HUES64 (cell line): Measurements from ENCODE around the gene SLC22A17.

Experiments
- H3K27ac ChIP-seq: 2 replicates; pipeline ENCODE4 v1.7.0; 2013; ENCODE audit warnings: low read depth, low read length, inconsistent platforms
- H3K27me3 ChIP-seq: 2 replicates; pipeline ENCODE4 v1.6.1; 2013; ENCODE audit warnings: mild to moderate bottlenecking, low read length; ENCODE audit not compliant: insufficient read depth
- H3K36me3 ChIP-seq: 2 replicates; pipeline ENCODE4 v1.6.1; 2013; ENCODE audit warnings: mild to moderate bottlenecking, low read length; ENCODE audit not compliant: insufficient read depth
- H3K4me1 ChIP-seq: 2 replicates; pipeline ENCODE4 v1.6.1; 2013; ENCODE audit warnings: mild to moderate bottlenecking, low read length, moderate library complexity; ENCODE audit not compliant: insufficient read depth
- H3K4me3 ChIP-seq: 2 replicates; pipeline ENCODE4 v1.5.1; 2013; ENCODE audit warnings: mild to moderate bottlenecking, low read length, moderate library complexity
- H3K9ac ChIP-seq: 2 replicates; pipeline ENCODE4 v1.6.1; 2013; ENCODE audit warnings: mild to moderate bottlenecking, low read depth, low read length
- H3K9me3 ChIP-seq: 2 replicates; pipeline ENCODE4 v1.6.1; 2013; ENCODE audit warnings: low read depth, low read length; ENCODE audit not compliant: insufficient read depth
- WGBS: fragments of 150-250, 120-280 bp; methylation state at CpG from one replicate; pipeline ENCODE4 v1.1.7; 2013; ENCODE audit warnings: missing lambda C conversion rate; 5-methylcytosine and 5-hydroxymethylcytosine counted together

The SLC22A17 gene

DNA sequence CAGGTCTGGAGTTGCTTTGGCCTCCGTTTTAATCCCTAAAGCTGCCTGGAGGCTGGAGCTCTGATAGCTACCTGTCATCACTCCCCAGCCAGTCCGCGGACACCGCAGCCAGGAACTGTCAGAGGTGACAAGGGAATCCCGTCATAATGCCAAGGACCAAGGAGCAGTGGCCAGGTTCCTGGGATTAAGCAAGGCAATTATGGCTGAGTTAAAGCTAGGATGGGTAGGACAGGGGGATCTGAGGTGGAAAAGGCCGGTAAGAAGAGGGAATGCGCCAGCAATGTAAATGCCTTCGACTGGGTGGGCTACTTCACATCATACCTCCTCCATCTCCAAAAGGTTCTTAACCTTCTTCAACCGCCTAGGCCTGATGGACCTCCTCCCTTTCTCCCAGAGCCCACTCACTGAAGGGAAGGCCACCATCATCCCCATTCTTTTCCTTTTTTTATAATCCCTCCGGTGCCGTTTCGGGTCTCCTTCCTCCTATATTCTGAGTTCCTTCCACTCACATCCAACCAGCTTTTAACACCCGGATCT, 51.9 kb downstream of the SLC22A17 start:
- Histone ChIP-seq H3K9me3 (no peaks in the 10 kb centered on the region), H3K27me3 (peaks cover 71% of the 10 kb centered on the region), H3K27ac (no peak overlapping the region), H3K36me3 (no peaks in the 10 kb centered on the region), H3K4me1 (peaks cover 7% of the 10 kb centered on the region; the same call in 1 of the 2 replicates), H3K4me3 (peak overlapping the region; percentile 90), H3K9ac (peak overlapping the region; percentile 67; the same call in 1 of the 2 replicates)
- WGBS = 11% methylated on average over 13 of the region's 13 CpGs

GRCh38 chr14:23299986-23300686, 52.6 kb downstream of the SLC22A17 start:
- no peak overlapping the region for H3K27ac ChIP-seq
- peaks cover 5% of the 10 kb centered on the region; the same call in 1 of the 2 replicates for H3K4me1 ChIP-seq
- no peaks in the 10 kb centered on the region for H3K36me3 ChIP-seq
- H3K4me3 ChIP-seq = peak overlapping the region; percentile 90
- peak overlapping the region; percentile 67; the same call in 1 of the 2 replicates for H3K9ac ChIP-seq
- 89% methylated on average over 10 of the region's 10 CpGs for WGBS
- H3K9me3 ChIP-seq = no peaks in the 10 kb centered on the region
- peaks cover 77% of the 10 kb centered on the region for H3K27me3 ChIP-seq

GRCh38 chr14:23299211-23299957, 53.3 kb downstream of the SLC22A17 start:
- Histone ChIP-seq H3K4me3 (no peak overlapping the region), H3K27me3 (peaks cover 79% of the 10 kb centered on the region), H3K4me1 (peaks cover 5% of the 10 kb centered on the region; the same call in 1 of the 2 replicates), H3K36me3 (no peaks in the 10 kb centered on the region), H3K27ac (no peak overlapping the region), H3K9me3 (no peaks in the 10 kb centered on the region), H3K9ac (no peak overlapping the region)
- WGBS = 100% methylated on average over 2 of the region's 2 CpGs

GRCh38 chr14:23297611-23298277, 54.9 kb downstream of the SLC22A17 start:
- peaks cover 5% of the 10 kb centered on the region; the same call in 1 of the 2 replicates for H3K4me1 ChIP-seq
- no peak overlapping the region for H3K4me3 ChIP-seq
- no peak overlapping the region for H3K27ac ChIP-seq
- no peaks in the 10 kb centered on the region for H3K36me3 ChIP-seq
- H3K9me3 ChIP-seq = no peaks in the 10 kb centered on the region
- no peak overlapping the region for H3K9ac ChIP-seq
- peaks cover 80% of the 10 kb centered on the region for H3K27me3 ChIP-seq
- 89% methylated on average over 7 of the region's 7 CpGs for WGBS

- no peak overlapping the region for H3K27ac ChIP-seq
- peaks cover 87% of the 10 kb centered on the region for H3K27me3 ChIP-seq
- no peaks in the 10 kb centered on the region for H3K9me3 ChIP-seq
- WGBS = 84% methylated on average over 7 of the region's 7 CpGs
- peaks cover 5% of the 10 kb centered on the region; the same call in 1 of the 2 replicates for H3K4me1 ChIP-seq
- H3K36me3 ChIP-seq = no peaks in the 10 kb centered on the region
- no peak overlapping the region for H3K4me3 ChIP-seq
- H3K9ac ChIP-seq = no peak overlapping the region
Observed at GRCh38 chr14:23297096-23297495, 55.6 kb downstream of the SLC22A17 start.
